ENCODE measurements around the gene HSPB2.

DNA sequence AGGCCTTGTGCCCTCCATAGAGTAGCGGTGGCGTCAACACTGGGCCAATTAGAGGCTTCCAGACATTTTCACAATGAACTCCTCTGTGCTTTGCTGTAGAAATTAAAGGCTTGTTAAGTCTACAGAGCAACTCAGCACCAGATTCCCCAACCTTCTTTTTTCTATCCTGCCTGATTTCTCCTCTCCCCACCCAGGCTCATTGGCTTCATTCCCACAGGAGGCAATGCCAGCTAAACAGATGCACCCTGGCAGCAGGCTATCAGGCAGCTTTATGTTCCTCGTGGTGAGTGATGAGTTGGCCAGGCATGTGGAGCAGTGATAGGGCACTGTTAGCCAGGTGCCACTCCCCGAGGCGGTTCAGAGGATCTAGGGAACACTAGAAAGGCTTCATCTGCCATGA is 29.4 kb downstream of the HSPB2 start:
- TF ChIP-seq, protein P1, sequence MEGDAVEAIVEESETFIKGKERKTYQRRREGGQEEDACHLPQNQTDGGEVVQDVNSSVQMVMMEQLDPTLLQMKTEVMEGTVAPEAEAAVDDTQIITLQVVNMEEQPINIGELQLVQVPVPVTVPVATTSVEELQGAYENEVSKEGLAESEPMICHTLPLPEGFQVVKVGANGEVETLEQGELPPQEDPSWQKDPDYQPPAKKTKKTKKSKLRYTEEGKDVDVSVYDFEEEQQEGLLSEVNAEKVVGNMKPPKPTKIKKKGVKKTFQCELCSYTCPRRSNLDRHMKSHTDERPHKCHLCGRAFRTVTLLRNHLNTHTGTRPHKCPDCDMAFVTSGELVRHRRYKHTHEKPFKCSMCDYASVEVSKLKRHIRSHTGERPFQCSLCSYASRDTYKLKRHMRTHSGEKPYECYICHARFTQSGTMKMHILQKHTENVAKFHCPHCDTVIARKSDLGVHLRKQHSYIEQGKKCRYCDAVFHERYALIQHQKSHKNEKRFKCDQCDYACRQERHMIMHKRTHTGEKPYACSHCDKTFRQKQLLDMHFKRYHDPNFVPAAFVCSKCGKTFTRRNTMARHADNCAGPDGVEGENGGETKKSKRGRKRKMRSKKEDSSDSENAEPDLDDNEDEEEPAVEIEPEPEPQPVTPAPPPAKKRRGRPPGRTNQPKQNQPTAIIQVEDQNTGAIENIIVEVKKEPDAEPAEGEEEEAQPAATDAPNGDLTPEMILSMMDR (conservative IDR thresholded peaks at IDR 0.05; ENCODE audit: low read length): no peak
- no peak for TF ChIP-seq EZH2phosphoT487 (IDR thresholded peaks at IDR 0.05; ENCODE audit: borderline replicate concordance)

Measured in Loucy (cell line).